Activated CD8-positive, alpha-beta memory T cell treated with anti-CD3 and anti-CD28 coated beads for 48 hours (primary cell): ENCODE measurements around the gene PGBD5.
"Not testable (repeated sequence)": the region's sequence is repeated elsewhere in the genome, so short reads cannot be mapped to it uniquely, and the experiment has no call there.

Experiments used
- DNase-seq, 3 experiments: peaks; one replicate each; pipeline ENCODE4 v3.0.0-alpha.2; 2020; ENCODE audit warnings: low read depth in 2 of 3, low spot score in 2 of 3

The PGBD5 gene

GRCh38 chr1:230425252-230426091 is 660 bp downstream of the PGBD5 start:
- DNase-seq, result no peak

GRCh38 chr1:230424391-230425251 is 1.5 kb downstream of the PGBD5 start:
- DNase-seq, result no peak

GRCh38 chr1:230423951-230424350 is 2.2 kb downstream of the PGBD5 start:
- DNase-seq, result no peak

- DNase-seq, result no peak
These were observed 2.9 kb downstream of the PGBD5 start for GRCh38 chr1:230423261-230423660.

GRCh38 chr1:230422221-230422981 is 3.7 kb downstream of the PGBD5 start:
- no peak for DNase-seq

- no peak for DNase-seq
These were observed 4.7 kb downstream of the PGBD5 start for GRCh38 chr1:230421481-230421880.

GRCh38 chr1:230420372-230420771 is 5.8 kb downstream of the PGBD5 start:
- not testable (repeated sequence) for DNase-seq

GRCh38 chr1:230416430-230416829 is 9.7 kb downstream of the PGBD5 start:
- no peak for DNase-seq

GRCh38 chr1:230415405-230416132 is 10.6 kb downstream of the PGBD5 start:
- DNase-seq, result no peak

GRCh38 chr1:230414694-230415093 is 11.4 kb downstream of the PGBD5 start:
- no peak for DNase-seq

- no peak for DNase-seq
These were observed 12.0 kb downstream of the PGBD5 start for GRCh38 chr1:230414102-230414501.

- DNase-seq, result no peak
These were observed 13.1 kb downstream of the PGBD5 start for GRCh38 chr1:230413061-230413460.

- no peak for DNase-seq
These were observed 17.2 kb downstream of the PGBD5 start for GRCh38 chr1:230408971-230409370.

- no peak for DNase-seq
These were observed 18.8 kb downstream of the PGBD5 start for GRCh38 chr1:230407351-230407750.

GRCh38 chr1:230406727-230407126 is 19.4 kb downstream of the PGBD5 start:
- DNase-seq, result not testable (repeated sequence)

GRCh38 chr1:230403442-230403841 is 22.7 kb downstream of the PGBD5 start:
- DNase-seq, result no peak

GRCh38 chr1:230401763-230402294 is 24.3 kb downstream of the PGBD5 start:
- DNase-seq, result no peak

GRCh38 chr1:230401101-230401500 is 25.0 kb downstream of the PGBD5 start:
- DNase-seq, result no peak

- DNase-seq, result no peak
These were observed 26.2 kb downstream of the PGBD5 start for GRCh38 chr1:230400007-230400344.

- no peak for DNase-seq
These were observed 26.7 kb downstream of the PGBD5 start for GRCh38 chr1:230399321-230400006.
